Psoas muscle (tissue), 8 donors: ENCODE results near the gene HS2ST1. TPM values are rescaled to one million over a fixed set of nuclear protein-coding genes. Genes with fewer than 3 reads are reported as not detected.

Experiments
- ATAC-seq, 4 donors: fragments of 200-7000 bp; cut with Tn5 transposase; one replicate each; pipeline ENCODE4 v1.9.1; 2020; ENCODE audit warnings: moderate library complexity in 3 of 4, mild to moderate bottlenecking in 2 of 4
- DNase-seq, 2 donors: peaks; one replicate each; pipeline ENCODE4 v3.0.0-alpha.2; 2020
- H3K27ac ChIP-seq: fragments of 200-600 bp; one replicate; pipeline ENCODE4 v1.8.0; 2022
- H3K27me3 ChIP-seq, 3 donors: fragments of 200-600 bp in 1 of 3; one replicate each; pipeline versions ENCODE4 v1.6.1 to v1.8.0; 2013 to 2022; ENCODE audit warnings: low read length in 2 of 3, mild to moderate bottlenecking in 2 of 3, moderate library complexity in 1 of 3; ENCODE audit not compliant: insufficient read depth in 3 of 3
- H3K36me3 ChIP-seq, 2 donors: fragments of 200-600 bp in 1 of 2; one replicate each; pipeline versions ENCODE4 v1.6.1 to v1.8.0; 2013 to 2022; ENCODE audit warnings: low read depth in 1 of 2, mild to moderate bottlenecking in 1 of 2, moderate library complexity in 1 of 2; ENCODE audit not compliant: insufficient read depth in 1 of 2
- H3K4me1 ChIP-seq: fragments of 200-600 bp; one replicate; pipeline ENCODE4 v1.8.0; 2022
- H3K4me3 ChIP-seq: fragments of 200-600 bp; one replicate; pipeline ENCODE4 v1.8.0; 2022; ENCODE audit warnings: mild to moderate bottlenecking
- H3K9me3 ChIP-seq: fragments of 200-600 bp; one replicate; pipeline ENCODE4 v1.8.0; 2022
- CTCF ChIP-seq: fragments of 200-600 bp; IDR thresholded peaks from one replicate; pipeline ENCODE4 v1.8.0; 2022; ENCODE audit warnings: antibody characterized with exemption
- WGBS, 3 donors: extraction: QIAGEN DNeasy Blood & Tissue Kit; methylation state at CpG; one replicate each; pipeline versions ENCODE4 v1.1.6 to v1.1.7; 2013; 5-methylcytosine and 5-hydroxymethylcytosine counted together
- intact Hi-C, 2 donors: fragments of 100-400 bp; cut with DNase I; formaldehyde crosslinking; loops; one replicate each; pipeline versions ENCODE4 v1.11.0 to v1.14.2; 2022
- polyA plus RNA-seq, 3 donors: library from polyadenylated mRNA; stranded (reverse); fragments of 200-250 nt; gene quantifications; one replicate each; pipeline ENCODE4 v1.2.3, GENCODE V29; 2013
- total RNA-seq, 4 donors: library from RNA; stranded (reverse); fragmentation: NEBNext Ultra II Directional in 2 of 4; extraction: Animal tissue kit (Norgen Biotek cat#: 25700) in 2 of 4; gene quantifications; one replicate each; pipeline versions ENCODE4 v1.2.1 to v1.2.4, GENCODE V29; 2021 to 2023
- donor health status: healthy with polysubstance abuse.
- donor health status: DM: no; HTN: no; CAD: no; lungs with moderate emphysema.
- donor health status: Bipolar disorder and iron deficiency.
- donor health status: healthy.
- donor health status: DM: yes; HTN: yes; CAD: no.
- donor health status: DM: no; HTN: no; CAD: no.
- donor health status: DM: no; HTN: no; CAD: no.
- donor health status: DM: yes; HTN: yes; CAD: no.

The HS2ST1 gene
- total and polyA plus RNA-seq, 7 donors, result 3.3 to 12.0 (median 8.1) TPM

DNA sequence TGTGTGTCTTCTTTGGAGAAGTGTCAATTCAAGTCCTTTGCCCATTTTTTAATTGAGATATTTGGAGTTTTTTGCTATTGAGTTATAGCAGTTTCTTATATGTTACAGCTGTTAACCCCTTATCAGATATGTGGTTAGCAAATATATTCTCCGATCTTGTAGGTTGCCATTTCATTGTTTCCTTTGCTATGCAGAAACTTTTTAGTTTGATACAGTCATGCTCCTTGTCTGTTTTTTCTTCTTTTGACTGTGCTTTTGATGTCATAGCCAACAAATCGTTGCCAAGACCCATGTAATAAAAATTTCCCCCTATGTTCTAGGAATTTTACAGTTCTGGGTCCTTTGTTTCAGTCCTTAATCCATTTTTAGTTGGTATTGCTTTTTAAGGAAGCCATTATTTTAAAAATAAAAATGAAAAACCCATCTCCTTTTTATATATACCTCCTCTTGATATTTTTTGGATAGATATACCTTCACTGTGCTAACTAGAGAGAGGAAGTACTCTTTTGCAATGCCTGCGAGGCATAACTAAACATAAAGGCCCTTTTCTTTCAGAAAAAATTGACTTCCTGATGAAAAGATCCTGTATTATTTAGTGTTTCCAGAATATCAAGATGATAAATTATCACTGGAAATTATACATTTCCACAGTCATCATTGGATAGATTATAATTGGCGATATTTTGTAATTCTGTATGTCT, 127.8 kb downstream of the HS2ST1 start:
- H3K4me1 ChIP-seq, result no peaks in the 10 kb centered on the region
- H3K9me3 ChIP-seq, result no peaks in the 10 kb centered on the region
- H3K4me3 ChIP-seq, result no peak overlapping the region
- 69 to 74% (median 71%) methylated on average over 4 of the region's 4 CpGs for WGBS, 3 donors
- no peak for TF ChIP-seq CTCF
- H3K27ac ChIP-seq, result no peak overlapping the region
- no peaks in the 10 kb centered on the region for H3K36me3 ChIP-seq
- intact Hi-C loops, result no loop called here
- no peak for DNase-seq
- H3K27me3 ChIP-seq, result no peaks in the 10 kb centered on the region
- ATAC-seq, result no peak

DNA sequence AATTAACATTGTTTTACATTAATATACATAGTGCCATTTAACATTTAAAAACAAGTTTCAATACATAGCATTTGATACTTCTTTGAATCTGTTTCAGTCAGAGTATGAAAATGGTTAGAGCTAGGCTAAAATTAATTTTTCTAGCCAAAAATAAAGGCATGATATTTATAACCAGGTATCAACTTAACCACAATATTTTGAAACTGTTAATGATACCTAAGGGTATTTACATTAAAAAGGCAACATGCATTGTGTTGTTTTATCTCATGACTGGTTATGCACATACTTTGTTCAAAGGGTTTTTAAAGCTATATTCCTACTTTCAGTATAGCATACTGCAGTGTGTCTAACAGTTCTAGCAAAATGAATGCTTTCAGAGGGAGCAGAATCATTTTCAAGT, 130.0 kb downstream of the HS2ST1 start:
- TF ChIP-seq CTCF, result no peak
- Histone ChIP-seq H3K27ac (no peak overlapping the region), H3K4me1 (no peaks in the 10 kb centered on the region), H3K27me3 (no peaks in the 10 kb centered on the region), H3K36me3 (no peaks in the 10 kb centered on the region), H3K4me3 (no peak overlapping the region), H3K9me3 (peaks cover 10% of the 10 kb centered on the region)
- ATAC-seq (no peak), DNase-seq (no peak)
- intact Hi-C loops, result no loop called here

DNA sequence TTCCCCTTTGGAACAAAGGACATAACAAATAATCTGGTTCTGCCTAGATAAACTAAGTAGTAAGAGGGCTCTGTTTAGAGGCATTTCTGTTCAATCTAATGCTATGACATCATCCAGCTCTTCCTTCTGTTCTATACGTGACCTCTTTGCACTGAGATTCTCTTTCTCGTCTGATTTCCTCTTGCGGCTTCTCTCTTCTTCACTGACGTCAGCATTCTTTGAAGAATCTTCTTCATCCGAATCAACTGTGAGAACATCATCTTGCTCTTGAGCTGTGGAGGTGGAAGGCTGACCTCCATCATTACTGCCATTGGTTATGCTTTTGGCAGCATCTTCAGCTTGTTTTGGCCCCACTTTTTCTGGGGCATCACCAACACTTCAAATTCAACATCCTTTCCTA, 130.4 kb downstream of the HS2ST1 start:
- ATAC-seq, result no peak
- no peak for DNase-seq
- H3K4me3 ChIP-seq, result no peak overlapping the region
- no peaks in the 10 kb centered on the region for H3K36me3 ChIP-seq
- intact Hi-C loops, result no loop called here
- 82 to 92% (median 89%) methylated on average over 5 of the region's 5 CpGs for WGBS, 3 donors
- no peaks in the 10 kb centered on the region for H3K4me1 ChIP-seq
- no peaks in the 10 kb centered on the region for H3K27me3 ChIP-seq
- no peak for TF ChIP-seq CTCF
- H3K27ac ChIP-seq, result no peak overlapping the region
- peaks cover 10% of the 10 kb centered on the region for H3K9me3 ChIP-seq

- Histone ChIP-seq H3K27ac (no peak overlapping the region), H3K4me1 (no peaks in the 10 kb centered on the region), H3K27me3 (no peaks in the 10 kb centered on the region), H3K4me3 (no peak overlapping the region), H3K36me3 (no peaks in the 10 kb centered on the region), H3K9me3 (peaks cover 10% of the 10 kb centered on the region)
- WGBS, 3 donors, result 50 to 72% (median 52%) methylated on average over 5 of the region's 5 CpGs
- TF ChIP-seq CTCF, result no peak
- intact Hi-C loops, result no loop called here
- ATAC-seq (no peak), DNase-seq (no peak)
These were observed 131.4 kb downstream of the HS2ST1 start for GRCh38 chr1:87045761-87046304.

DNA sequence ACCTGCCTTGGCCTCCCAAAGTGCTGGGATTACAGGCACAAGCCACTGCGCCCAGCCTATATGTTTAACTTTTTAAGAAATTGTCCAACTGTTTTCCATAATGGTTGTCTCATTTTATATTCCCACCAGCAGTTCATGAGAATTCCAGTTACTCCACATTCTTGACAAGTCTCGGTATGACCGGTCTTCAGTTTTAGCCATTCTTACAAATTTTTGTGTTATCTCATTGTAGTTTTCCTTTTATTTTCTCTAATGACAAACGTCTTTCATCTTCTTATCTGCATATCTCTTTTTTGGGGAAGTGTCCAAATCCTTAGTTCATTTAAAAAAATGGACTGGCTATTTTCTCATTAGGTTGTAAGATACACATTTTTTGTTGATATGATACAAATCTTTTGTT, 132.5 kb downstream of the HS2ST1 start:
- H3K27me3 ChIP-seq, result no peaks in the 10 kb centered on the region
- ATAC-seq, result no peak
- no peak overlapping the region for H3K27ac ChIP-seq
- WGBS, 3 donors, result 68 to 84% (median 68%) methylated on average over 4 of the region's 4 CpGs
- H3K4me3 ChIP-seq, result no peak overlapping the region
- intact Hi-C loops, result no loop called here
- H3K4me1 ChIP-seq, result no peaks in the 10 kb centered on the region
- H3K36me3 ChIP-seq, result no peaks in the 10 kb centered on the region
- no peak for DNase-seq
- peaks cover 10% of the 10 kb centered on the region for H3K9me3 ChIP-seq
- no peak for TF ChIP-seq CTCF
